ENCODE data around the gene ZNF217. TPM values are rescaled to one million over a fixed set of nuclear protein-coding genes. Genes with fewer than 3 reads are reported as not detected.
"Not testable (repeated sequence)": the region's sequence is repeated elsewhere in the genome, so short reads cannot be mapped to it uniquely, and the experiment has no call there.

ZNF217 gene
- total RNA-seq, 1 experiment from 2014 or later, result 210 TPM

DNA sequence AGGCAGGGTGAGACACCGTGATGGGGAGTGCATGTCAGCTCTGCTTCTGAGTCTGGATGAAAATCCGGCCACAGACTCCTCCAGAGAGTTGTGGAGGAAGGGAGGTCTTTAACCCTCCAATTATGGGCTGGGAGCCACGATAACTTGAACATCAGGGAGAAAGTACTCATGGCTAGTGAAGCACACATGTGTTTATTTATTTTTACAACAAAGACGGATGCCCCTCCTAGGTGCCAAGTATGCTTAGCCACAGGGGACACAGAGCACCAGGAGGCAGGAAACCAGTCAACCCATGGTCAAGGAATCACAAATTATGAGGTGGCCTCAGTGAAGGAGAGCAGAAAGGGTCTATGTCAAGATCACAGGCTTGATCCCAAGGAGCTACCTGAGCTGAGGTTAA, 54.1 kb downstream of the ZNF217 start:
- Histone ChIP-seq H3K27ac (ENCODE audit: low read length) (no peak overlapping the region), H3K9me3 (ENCODE audit: control insufficient read depth, insufficient read depth, low read depth, low read length) (no peaks in the 10 kb centered on the region), H3K36me3 (ENCODE audit: control insufficient read depth, insufficient read depth, low read length) (no peaks in the 10 kb centered on the region), H3K27me3 (ENCODE audit: control insufficient read depth, insufficient read depth, low read length) (no peaks in the 10 kb centered on the region), H3K4me1 (ENCODE audit: control insufficient read depth, insufficient read depth, low read length) (no peaks in the 10 kb centered on the region), H3K4me3 (ENCODE audit: low read depth in 2 of 2, low read length in 2 of 2) (no peak overlapping the region)
- ChIA-PET CTCF (no interaction called here), POLR2A (no interaction called here)
- intact Hi-C loops (cut with micrococcal nuclease; ENCODE audit: unreplicated experiment), result no loop called here
- ATAC-seq (no peak), DNase-seq (ENCODE audit: low read depth, low spot score) (no peak)
- no TSS peak for BruUV-seq (replicated peaks)
- in situ Hi-C loops (cut with HindIII; ENCODE audit: low pct_unique_long_range_greater_than_20kb, low sequenced_read_pairs), result no loop called here
- TF ChIP-seq POLR2AphosphoS5 (IDR thresholded peaks at IDR 0.05; ENCODE audit: low read depth, low read length), result no peak
- TF ChIP-seq TCF7L2 (IDR thresholded peaks at IDR 0.05; ENCODE audit: low read depth, low read length), result no peak
- no peak for TF ChIP-seq SIN3A (IDR thresholded peaks at IDR 0.05; ENCODE audit: borderline replicate concordance, insufficient read depth, low read depth, low read length)
- TF ChIP-seq CTCF (IDR thresholded peaks at IDR 0.05), result no peak
- TF ChIP-seq, protein P1, sequence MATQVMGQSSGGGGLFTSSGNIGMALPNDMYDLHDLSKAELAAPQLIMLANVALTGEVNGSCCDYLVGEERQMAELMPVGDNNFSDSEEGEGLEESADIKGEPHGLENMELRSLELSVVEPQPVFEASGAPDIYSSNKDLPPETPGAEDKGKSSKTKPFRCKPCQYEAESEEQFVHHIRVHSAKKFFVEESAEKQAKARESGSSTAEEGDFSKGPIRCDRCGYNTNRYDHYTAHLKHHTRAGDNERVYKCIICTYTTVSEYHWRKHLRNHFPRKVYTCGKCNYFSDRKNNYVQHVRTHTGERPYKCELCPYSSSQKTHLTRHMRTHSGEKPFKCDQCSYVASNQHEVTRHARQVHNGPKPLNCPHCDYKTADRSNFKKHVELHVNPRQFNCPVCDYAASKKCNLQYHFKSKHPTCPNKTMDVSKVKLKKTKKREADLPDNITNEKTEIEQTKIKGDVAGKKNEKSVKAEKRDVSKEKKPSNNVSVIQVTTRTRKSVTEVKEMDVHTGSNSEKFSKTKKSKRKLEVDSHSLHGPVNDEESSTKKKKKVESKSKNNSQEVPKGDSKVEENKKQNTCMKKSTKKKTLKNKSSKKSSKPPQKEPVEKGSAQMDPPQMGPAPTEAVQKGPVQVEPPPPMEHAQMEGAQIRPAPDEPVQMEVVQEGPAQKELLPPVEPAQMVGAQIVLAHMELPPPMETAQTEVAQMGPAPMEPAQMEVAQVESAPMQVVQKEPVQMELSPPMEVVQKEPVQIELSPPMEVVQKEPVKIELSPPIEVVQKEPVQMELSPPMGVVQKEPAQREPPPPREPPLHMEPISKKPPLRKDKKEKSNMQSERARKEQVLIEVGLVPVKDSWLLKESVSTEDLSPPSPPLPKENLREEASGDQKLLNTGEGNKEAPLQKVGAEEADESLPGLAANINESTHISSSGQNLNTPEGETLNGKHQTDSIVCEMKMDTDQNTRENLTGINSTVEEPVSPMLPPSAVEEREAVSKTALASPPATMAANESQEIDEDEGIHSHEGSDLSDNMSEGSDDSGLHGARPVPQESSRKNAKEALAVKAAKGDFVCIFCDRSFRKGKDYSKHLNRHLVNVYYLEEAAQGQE (IDR thresholded peaks at IDR 0.05; ENCODE audit: insufficient read depth in 1 of 2, low read depth in 2 of 2, low read length in 1 of 2), result no peak

GRCh38 chr20:53536382-53536781, 57.3 kb downstream of the ZNF217 start:
- H3K4me3 ChIP-seq (ENCODE audit: low read depth in 2 of 2, low read length in 2 of 2); H3K27ac ChIP-seq (ENCODE audit: low read length); intact Hi-C loops (cut with micrococcal nuclease; ENCODE audit: unreplicated experiment); ATAC-seq; BruUV-seq (replicated peaks); H3K36me3 ChIP-seq (ENCODE audit: control insufficient read depth, insufficient read depth, low read length); H3K4me1 ChIP-seq (ENCODE audit: control insufficient read depth, insufficient read depth, low read length); DNase-seq (ENCODE audit: low read depth, low spot score); H3K27me3 ChIP-seq (ENCODE audit: control insufficient read depth, insufficient read depth, low read length); CTCF ChIA-PET; POLR2A ChIA-PET; in situ Hi-C loops (cut with HindIII; ENCODE audit: low pct_unique_long_range_greater_than_20kb, low sequenced_read_pairs); H3K9me3 ChIP-seq (ENCODE audit: control insufficient read depth, insufficient read depth, low read depth, low read length): not testable (repeated sequence)

- H3K4me1 ChIP-seq (ENCODE audit: control insufficient read depth, insufficient read depth, low read length), result no peaks in the 10 kb centered on the region
- ChIA-PET CTCF (no interaction called here), POLR2A (no interaction called here)
- intact Hi-C loops (cut with micrococcal nuclease; ENCODE audit: unreplicated experiment), result no loop called here
- no peaks in the 10 kb centered on the region for H3K36me3 ChIP-seq (ENCODE audit: control insufficient read depth, insufficient read depth, low read length)
- TF ChIP-seq TCF7L2 (IDR thresholded peaks at IDR 0.05; ENCODE audit: low read depth, low read length), result no peak
- no peak for TF ChIP-seq CTCF (IDR thresholded peaks at IDR 0.05)
- TF ChIP-seq, protein P1 (IDR thresholded peaks at IDR 0.05; ENCODE audit: insufficient read depth in 1 of 2, low read depth in 2 of 2, low read length in 1 of 2), result no peak
- no peak for TF ChIP-seq SIN3A (IDR thresholded peaks at IDR 0.05; ENCODE audit: borderline replicate concordance, insufficient read depth, low read depth, low read length)
- TF ChIP-seq POLR2AphosphoS5 (IDR thresholded peaks at IDR 0.05; ENCODE audit: low read depth, low read length), result no peak
- H3K27me3 ChIP-seq (ENCODE audit: control insufficient read depth, insufficient read depth, low read length), result no peaks in the 10 kb centered on the region
- BruUV-seq (replicated peaks), result no TSS peak
- no peak for DNase-seq (ENCODE audit: low read depth, low spot score)
- in situ Hi-C loops (cut with HindIII; ENCODE audit: low pct_unique_long_range_greater_than_20kb, low sequenced_read_pairs), result no loop called here
- H3K9me3 ChIP-seq (ENCODE audit: control insufficient read depth, insufficient read depth, low read depth, low read length), result no peaks in the 10 kb centered on the region
- ATAC-seq, result no peak; the same call in 1 of the 2 replicates
- no peak overlapping the region for H3K4me3 ChIP-seq (ENCODE audit: low read depth in 2 of 2, low read length in 2 of 2)
- H3K27ac ChIP-seq (ENCODE audit: low read length), result no peak overlapping the region
These were observed 57.8 kb downstream of the ZNF217 start for GRCh38 chr20:53535878-53536277.
